Activated CD8-positive, alpha-beta memory T cell treated with anti-CD3 and anti-CD28 coated beads for 48 hours (primary cell): ENCODE measurements around the gene KCNH1.
"Not testable (repeated sequence)": the region's sequence is repeated elsewhere in the genome, so short reads cannot be mapped to it uniquely, and the experiment has no call there.

Experiments
- DNase-seq, 3 experiments: peaks; one replicate each; pipeline ENCODE4 v3.0.0-alpha.2; 2020; ENCODE audit warnings: low read depth in 2 of 3, low spot score in 2 of 3

KCNH1 gene

DNA sequence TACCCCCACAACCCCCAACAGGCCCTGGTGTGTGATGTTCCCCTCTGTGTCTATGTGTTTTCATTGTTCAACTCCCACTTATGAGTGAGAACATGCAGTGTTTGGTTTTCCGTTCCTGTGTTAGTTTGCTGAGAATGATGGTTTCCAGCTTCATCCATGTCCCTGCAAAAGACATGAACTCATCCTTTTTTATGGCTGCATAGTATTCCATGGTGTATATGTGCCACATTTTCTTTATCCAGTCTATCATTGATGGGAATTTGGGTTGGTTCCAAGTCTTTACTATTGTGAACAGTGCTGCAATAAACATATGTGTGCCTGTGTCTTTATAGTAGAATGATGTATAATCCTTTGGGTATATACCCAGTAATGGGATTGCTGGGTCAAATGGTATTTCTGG is 122.8 kb downstream of the KCNH1 start:
- DNase-seq = not testable (repeated sequence)

DNA sequence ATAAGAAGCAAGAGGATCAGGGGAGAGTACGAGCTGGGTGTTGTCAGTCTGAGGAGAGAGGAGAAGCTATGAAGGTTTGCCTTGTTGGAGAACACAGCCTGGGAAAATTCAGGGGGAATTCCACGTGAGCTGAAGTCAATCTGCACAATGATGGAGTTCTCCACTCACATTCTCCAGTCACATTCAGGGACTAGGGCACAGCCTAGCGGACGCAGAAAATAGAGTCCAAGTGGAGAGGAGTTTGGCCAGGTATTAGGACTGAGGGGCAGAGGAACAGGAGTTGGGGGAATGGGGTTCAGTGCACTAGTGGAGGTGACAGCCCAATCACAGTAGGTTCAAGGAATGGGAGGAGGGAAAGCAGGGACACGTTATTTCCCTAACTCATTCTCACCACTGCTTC is 124.0 kb downstream of the KCNH1 start:
- DNase-seq = no peak

DNA sequence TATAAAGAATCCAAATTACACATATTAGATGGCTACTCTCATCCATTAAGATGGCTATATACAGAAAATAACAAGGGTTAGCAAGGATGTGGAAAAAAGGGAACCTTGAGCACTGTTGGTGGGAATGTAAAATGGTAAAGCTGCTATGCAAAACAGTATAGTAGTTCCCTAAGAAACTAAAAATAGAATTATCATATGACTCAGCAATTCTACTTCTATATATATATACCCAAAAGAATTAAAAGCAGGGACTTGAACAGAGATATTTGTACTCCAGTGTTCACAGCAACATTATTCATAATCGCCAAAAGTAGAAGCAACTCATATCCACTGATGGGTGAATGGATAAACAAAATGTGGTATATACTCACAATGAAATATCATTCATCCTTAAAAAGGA is 126.1 kb downstream of the KCNH1 start:
- no peak for DNase-seq

DNA sequence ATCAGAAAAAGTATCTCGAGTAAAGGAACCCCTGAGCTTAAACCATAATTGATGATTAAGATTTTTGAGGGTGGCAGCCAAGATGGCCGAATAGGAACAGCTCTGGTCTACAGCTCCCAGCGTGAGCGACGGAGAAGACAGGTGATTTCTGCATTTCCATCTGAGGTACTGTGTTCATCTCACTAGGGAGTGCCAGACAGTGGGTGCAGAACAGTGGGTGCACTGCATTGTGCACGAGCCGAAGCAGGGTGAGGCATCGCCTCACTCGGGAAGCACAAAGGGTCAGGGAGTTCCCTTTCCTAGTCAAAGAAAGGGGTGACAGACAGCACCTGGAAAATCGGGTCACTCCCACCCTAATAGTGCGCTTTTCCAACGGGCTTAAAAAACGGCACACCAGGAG is 138.0 kb downstream of the KCNH1 start:
- DNase-seq = not testable (repeated sequence)

DNA sequence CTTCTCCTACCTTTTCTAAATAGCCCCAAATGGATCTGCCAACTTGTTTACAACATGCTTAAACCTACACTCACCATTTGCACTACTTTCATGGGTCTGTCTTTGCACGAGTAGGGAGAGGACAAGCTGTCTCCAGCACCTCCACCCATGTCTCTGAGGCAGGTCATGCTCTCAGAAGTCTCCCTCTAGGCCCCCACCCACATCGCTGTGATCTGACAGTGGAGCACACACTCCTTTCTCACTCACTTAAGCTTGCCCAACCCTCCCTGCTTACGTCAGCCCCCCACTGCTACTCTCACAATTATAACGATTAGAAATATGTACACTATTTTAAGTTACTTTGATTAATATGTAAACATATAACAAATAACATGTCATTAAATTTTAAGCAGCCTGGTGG is 141.1 kb downstream of the KCNH1 start:
- DNase-seq = no peak

DNA sequence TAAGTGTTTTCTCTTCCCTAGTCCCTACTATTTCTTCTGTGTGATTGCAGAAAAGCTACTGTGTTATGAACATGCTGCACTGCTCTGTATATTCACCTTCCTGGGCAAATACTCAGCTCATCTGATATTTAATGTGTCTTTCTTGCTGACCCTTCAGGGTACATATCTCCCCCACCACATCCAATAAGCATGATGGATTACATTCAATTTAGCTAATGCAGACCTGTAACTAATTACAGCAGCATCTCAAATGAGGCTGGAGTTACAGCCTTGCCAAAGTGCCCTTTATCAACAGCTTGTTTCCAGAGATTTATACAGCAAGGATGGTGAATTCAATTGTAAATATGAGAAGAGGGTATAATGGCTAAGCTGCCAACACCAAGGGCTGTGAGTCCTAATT is 144.0 kb downstream of the KCNH1 start:
- no peak for DNase-seq

DNA sequence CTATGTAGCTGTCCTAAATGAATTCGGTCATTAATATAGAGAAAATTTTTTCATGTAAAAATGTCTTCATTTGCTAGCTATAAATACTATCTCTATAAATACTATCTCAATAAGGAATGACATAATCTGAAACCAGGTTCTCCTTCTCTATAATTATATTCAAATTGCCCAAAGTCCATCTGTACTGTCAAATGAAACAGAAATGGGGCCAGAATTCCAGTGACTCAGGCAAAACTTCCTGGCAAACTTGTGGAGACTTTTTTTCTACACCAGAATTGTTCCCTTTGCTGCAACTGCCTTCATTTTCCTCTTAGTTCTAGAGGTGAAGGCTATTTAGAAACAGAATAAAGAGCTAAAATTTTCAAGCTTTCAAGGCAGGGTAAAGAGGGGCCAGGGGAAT is 152.5 kb downstream of the KCNH1 start:
- DNase-seq = no peak

DNA sequence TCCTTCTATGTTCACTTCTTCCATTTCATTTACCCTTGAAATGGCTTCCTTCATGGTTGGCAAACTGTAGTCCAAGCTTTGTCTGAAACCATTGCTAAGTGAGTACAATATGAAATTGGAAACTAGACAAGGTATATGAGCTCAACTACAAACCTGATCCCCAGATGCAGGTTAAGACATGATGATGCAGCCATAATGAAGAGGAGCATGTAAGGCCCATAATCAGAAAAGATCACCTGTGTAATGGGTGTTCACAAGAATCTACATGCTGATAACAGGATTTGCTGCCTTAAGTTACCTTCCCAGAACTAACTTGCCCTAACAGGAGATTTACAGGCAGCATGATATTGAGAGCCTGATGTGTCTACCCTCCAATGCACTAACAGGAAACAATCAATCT is 153.9 kb downstream of the KCNH1 start:
- DNase-seq = no peak

DNA sequence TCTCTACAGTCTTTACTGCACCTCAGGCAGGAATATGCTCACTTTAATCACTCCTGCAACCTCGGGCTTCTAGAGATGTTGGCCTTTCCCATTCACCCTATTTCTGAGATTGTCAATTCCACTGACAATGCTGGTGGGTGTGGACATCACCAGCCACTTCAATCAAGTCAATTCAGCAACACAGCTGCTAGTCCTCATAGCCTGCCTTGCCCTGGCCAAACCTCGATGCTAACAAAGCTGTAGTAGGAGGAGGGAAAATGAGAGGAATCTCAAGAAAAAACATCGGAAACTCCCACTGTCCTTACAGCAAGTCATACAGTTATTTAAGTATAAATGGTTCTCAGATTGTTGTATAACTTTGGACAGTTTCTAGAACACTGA is 155.0 kb downstream of the KCNH1 start:
- no peak for DNase-seq

DNA sequence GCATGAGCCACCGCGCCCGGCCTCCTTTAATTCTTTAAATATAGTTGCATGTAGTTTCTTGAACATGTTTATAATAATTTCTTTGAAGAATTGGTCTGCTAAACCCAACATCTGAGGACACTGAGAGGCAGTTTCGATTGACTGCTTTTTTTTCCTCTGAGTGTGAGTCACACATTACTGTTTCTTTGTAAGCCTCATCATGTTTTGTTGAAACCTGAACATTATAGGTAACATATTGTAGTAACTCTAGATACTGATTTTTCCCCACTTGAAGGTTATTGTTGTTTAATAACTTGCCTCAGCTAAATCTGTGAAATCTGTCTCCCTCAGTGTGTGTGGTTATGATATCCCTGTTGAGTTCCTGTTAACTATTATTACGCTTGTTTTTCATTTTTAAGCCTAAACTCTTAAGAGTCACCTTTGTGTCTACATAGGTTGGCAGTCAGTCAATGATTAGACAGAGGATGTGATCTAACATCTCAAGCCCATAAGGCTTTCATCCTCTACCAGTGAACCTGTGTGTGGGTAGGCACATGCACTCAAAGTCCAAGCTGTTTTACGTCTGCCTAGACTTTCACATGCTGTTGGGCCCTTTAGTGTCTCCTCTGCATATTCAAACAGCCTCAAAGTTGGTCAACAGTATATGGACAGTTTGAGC is 155.5 kb downstream of the KCNH1 start:
- no peak for DNase-seq

DNA sequence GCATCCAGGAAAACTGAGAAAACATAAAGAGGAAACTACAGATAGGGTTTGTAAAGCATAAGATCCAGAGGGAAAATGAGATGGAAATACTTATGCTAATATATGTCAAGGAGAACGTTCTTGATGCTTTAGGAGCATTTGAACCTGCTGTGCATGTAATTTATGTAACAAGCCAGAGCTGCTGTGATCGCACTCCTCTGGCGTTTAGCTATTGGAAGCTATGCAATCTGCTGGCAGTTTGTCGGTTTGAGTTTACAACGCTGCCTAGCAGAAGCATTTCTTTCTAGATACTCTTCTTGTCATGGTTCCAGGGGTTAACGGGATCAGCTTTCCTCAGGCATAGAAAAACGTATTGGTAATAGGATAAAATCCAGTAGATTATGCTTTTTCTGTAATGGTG is 182.7 kb downstream of the KCNH1 start:
- DNase-seq = no peak

DNA sequence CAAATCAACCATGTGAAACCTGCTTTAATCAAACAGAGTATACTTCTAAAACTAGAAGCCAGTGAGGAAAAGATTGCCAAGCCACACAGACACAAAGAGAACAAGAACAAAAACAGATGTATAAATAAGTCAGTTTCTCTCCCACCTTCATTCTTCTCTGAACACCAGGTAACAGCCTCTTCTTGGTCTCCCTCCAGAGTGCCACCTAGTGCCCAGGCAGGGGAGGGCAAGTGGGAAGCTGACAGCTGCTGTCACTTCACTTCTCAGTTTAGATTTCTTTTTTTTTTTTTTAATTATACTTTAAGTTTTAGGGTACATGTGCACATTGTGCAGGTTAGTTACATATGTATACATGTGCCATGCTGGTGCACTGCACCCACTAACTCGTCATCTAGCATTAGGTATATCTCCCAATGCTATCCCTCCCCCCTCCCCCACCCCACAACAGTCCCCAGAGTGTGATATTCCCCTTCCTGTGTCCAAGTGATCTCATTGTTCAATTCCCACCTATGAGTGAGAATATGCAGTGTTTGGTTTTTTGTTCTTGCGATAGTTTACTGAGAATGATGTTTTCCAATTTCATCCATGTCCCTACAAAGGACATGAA is 183.9 kb downstream of the KCNH1 start:
- peak; percentile 7 to 25 (median 10) for DNase-seq

DNA sequence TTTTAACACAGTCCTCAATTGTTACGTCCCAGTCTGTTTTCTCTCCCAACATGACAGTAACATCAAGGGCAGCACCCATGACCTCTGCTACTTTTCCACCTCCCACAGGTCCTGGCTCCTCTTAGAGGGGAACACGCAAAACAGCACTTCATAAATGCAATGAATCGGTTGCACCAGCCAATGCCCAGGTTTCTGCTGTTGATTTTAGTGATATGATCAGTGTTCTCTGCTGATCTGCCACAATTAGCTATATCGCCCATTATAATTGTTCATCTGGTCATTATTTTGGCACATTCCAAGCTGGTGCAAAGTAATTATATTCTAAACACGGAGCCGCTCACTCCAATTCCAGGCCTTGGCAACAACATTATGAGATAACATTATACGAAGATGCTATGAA is 184.5 kb downstream of the KCNH1 start:
- DNase-seq = no peak

DNA sequence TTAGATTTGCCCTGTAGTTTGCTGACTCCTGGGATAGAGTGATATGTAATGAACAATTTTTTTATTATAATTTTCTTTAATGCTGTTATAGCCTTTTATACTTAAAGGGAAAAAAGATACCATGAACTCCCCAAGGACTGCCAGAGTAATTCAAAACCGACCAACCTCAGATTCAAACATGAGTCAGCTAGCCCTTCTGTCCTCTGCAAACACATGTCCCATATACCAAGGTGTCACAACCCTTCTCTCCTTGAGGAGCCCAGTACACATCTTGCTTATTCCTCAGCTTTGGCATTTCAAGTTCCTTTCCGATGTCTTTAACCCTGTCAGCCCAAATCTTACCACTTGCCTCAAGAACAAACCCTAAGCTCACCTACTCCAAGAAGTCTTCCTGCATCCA is 184.9 kb downstream of the KCNH1 start:
- no peak for DNase-seq

DNA sequence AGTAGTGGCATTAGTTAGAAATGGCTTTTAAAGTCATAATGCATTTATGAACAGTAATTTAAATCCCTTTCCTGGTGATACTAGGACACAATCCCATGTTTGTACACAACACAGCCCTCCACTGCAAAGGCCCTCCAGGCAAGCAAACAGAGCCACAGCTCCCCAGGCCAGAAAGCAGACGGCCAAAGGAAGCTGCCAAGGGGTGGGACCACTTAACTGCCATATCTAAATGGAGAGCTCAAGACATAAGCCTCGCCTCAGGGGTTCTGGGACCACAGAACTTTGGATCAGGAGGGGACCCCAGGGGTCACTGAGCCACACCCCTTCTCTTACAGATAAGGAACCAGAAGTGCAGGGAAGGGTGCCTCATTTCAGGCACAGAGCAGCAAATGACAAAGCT is 189.7 kb downstream of the KCNH1 start:
- DNase-seq = no peak

DNA sequence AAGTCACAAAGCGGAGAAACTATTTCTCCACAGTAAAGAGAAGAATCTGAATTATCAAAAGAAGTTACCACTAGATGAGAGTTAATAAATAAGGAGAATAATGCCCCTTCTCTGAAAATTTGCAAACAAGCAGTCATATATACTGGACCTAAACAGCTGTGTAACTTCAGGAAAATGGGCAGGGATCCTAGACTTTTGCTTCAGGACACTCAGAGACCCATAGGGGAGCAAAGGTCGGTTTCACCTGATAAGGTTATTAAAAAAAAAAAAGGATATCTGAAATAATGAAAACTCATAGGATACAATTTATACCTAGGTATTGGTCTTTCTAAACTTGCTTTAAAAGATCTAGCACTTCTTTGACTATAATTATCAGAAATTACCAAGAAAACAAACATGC is 191.4 kb downstream of the KCNH1 start:
- DNase-seq = no peak

DNA sequence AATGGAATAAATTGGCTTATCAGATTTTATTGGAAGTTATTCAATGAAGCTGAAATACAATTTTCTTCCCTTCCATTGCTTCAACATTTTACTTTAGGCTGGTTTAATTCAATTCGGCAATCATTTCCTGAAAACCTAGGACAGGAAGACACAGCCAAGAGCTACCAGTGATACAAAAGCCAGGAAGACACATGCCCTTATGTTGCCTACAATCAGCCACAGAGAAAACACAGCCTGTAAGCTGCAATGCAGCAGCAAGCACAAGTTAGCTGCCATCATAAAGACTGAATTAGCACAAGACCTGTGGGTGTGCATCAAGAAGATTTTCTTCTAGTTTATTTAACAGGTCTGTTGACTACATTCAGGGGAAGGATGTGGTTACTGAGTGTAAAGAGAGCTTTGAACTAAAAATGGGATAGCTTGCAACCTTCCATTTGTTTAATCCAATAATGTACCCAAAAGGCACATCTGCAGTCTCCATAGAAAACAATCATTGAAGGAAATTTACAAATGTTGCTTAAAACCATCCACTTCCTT is 193.8 kb downstream of the KCNH1 start:
- no peak for DNase-seq

DNA sequence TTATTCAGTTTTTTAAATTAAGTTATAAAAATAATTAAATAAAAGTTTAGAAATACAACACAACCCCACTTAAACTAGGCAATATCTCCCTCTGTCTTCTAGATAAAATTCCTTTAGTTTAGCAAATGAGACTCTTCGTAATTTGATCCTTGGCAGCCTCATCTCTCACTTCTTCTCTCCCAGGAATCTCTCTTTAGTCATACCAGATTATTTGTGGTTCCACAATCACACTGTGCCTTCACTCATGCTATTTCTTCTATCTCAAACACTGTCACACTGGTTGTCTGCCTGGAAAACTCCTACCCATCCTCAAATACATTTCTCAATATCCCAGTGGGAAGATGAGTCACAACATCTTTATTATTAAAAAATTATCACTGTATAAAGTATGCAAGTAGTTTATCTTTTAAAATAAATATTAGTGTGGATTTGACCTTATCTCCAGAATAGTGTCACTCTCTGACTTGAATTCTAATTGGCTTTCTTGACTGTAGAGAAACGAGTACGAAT is 195.5 kb downstream of the KCNH1 start:
- no peak for DNase-seq

DNA sequence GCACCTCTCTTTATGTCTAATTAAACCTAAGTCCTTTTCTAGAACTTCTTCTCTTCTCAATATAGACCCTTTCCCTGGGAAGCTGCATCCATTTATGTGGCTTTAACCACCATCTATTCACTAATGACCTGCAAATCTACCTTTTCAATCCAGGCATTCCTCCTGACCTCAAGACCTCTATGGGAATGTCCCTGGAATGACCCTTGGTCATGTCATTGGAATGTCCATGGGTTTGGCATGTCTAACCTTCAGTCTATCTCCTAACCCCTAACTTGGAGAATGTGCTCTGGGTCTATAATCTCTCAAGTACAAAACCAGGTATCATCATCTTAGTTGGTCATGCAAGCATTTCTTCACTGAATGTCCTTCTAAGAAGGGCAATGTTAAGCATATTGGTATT is 196.1 kb downstream of the KCNH1 start:
- no peak for DNase-seq

DNA sequence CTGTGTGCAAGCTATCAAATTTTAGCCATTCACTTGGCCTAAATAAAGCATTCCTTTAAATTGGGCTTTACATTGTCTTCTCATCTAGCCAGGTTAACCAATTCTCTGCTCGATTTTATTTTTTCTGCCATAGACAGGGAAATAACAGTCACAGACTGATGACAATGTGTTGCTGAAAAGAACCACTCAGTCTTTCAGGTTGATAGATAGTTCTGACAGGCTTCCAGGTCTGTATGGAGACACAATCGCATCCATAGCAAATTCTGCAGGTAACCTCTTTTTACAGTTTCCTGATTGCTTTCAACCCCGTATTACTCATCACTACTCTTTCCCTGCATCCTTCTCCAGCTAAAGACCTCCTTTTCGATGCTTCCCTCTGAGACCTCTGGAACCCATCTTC is 198.0 kb downstream of the KCNH1 start:
- no peak for DNase-seq

DNA sequence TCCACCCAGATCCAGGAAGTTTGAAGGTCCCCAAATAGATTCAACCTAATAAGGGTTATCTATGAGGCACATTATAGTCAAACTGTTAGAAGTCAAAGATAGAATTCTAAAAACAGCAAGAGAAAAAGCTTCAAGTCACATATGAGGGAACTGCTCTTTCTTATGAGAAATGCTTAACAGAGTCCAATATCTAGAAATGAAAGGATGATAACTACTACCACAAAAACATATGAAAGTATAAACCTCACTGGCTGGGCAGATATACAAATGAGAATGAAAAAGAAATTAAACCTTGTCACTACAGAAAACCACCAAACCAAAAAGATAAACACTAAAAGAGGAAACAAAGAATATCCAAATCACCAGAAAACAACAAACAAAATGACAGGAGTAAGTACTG is 201.8 kb downstream of the KCNH1 start:
- DNase-seq = no peak

DNA sequence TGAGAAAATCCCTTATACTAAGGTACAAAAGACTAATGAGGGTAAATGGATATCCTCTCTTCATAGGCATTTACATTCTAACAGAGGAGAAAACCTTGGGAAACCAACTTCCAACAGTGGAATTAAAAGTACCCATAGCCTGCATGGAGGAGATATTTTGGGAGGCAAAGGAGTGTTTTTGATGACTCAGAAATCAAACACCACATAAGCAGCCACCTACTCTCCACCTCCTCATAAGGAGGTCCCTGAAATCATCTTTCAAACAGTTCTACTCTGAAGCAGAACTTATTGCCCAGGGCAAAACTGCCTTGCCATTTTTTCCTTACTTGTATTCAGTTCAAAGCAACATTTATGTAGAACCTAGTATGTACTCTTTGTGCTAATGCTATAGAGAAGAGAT is 211.3 kb downstream of the KCNH1 start:
- no peak for DNase-seq
